Esophagus muscularis mucosa (tissue), 4 donors: ENCODE measurements around the gene CYTH1. TPM values are rescaled to one million over a fixed set of nuclear protein-coding genes. Genes with fewer than 3 reads are reported as not detected.

Experiments
- DNase-seq: peaks from one replicate; pipeline ENCODE4 v3.0.0-alpha.2; 2017; ENCODE audit errors: extremely low spot score
- H3K27ac ChIP-seq, 4 donors: fragments of 200-600 bp; sonication (generic); replicated peaks in 1 of 4; 1 replicate in 3 of 4; 2 replicates in 1 of 4; pipeline ENCODE4 v1.5.1; 2016 to 2019; ENCODE audit warnings: mild to moderate bottlenecking in 1 of 4
- H3K27me3 ChIP-seq, 4 donors: fragments of 200-600 bp; sonication (generic); one replicate each; pipeline versions ENCODE4 v1.5.1 to v1.6.0; 2016 to 2019
- H3K36me3 ChIP-seq, 4 donors: fragments of 200-600 bp; sonication (generic); one replicate each; pipeline ENCODE4 v1.5.1; 2016 to 2019
- H3K4me1 ChIP-seq, 4 donors: fragments of 200-600 bp; sonication (generic); one replicate each; pipeline ENCODE4 v1.5.1; 2016 to 2019
- H3K4me3 ChIP-seq, 4 donors: fragments of 200-600 bp; sonication (generic); 1 replicate in 2 of 4; 2 replicates in 2 of 4; pipeline ENCODE4 v1.5.1; 2016 to 2019; ENCODE audit warnings: mild to moderate bottlenecking in 4 of 4, moderate library complexity in 1 of 4
- H3K9me3 ChIP-seq, 4 donors: fragments of 200-600 bp; sonication (generic); 1 replicate in 3 of 4; 2 replicates in 1 of 4; pipeline ENCODE4 v1.5.1; 2016 to 2019
- EP300 ChIP-seq: sonication (generic); formaldehyde crosslinking; IDR thresholded peaks from one replicate; pipeline ENCODE4 v1.6.1; 2017; ENCODE audit warnings: antibody characterized with exemption
- POLR2A ChIP-seq: fragments of 450-650 bp; IDR thresholded peaks from one replicate; pipeline ENCODE4 v1.6.1; 2017; ENCODE audit warnings: antibody characterized with exemption, moderate library complexity, mild to moderate bottlenecking, low read depth
- POLR2AphosphoS5 ChIP-seq, 2 donors: sonication (generic); formaldehyde crosslinking; IDR thresholded peaks; one replicate each; pipeline ENCODE4 v1.6.1; 2017; ENCODE audit warnings: antibody characterized with exemption in 2 of 2
- WGBS: methylation state at CpG from one replicate; pipeline ENCODE4 v1.1.5; 2018; 5-methylcytosine and 5-hydroxymethylcytosine counted together
- intact Hi-C: fragments of 100-400 bp; cut with DNase I; formaldehyde crosslinking; loops from one replicate; pipeline ENCODE4 v1.15.1; 2023
- total RNA-seq, 4 donors: library from RNA; depleted of rRNA; stranded (reverse); fragments of >200 nt; gene quantifications; one replicate each; pipeline versions ENCODE4 v1.1.0 to v1.2.1, GENCODE V29; 2016
- TF ChIP-seq, protein P1 (sequence below), 3 experiments: fragments of 200-600 bp in 2 of 3; fragments of 450-650 bp in 1 of 3; sonication (generic) in 2 of 3; IDR thresholded peaks; one replicate each; pipeline ENCODE4 v1.5.1; 2017 to 2019; ENCODE audit warnings: antibody characterized with exemption in 3 of 3, mild to moderate bottlenecking in 2 of 3, moderate library complexity in 1 of 3

Gene CYTH1
- total RNA-seq, 4 donors from 2014 or later, result 25.7 to 39.4 (median 35.7) TPM

DNA sequence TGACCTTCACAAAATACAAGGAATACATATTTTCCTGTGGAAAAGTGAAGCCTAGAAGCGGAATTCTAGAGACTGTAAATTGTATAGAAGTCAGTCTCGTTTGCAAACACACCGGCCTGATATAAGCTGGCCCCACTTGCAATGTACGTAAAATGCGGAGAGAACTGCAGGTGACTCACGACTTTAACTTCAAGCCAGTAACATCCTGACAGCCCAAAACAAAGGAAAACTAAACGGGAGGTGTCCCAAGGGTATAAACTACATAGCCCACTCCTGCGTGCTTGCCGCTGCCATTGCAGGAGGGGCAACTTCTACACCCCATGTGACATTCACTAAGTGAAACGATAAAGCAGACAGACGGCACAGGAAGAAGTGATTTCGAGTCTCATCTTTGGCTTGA lies 101.6 kb downstream of the CYTH1 start:
- peaks cover 25 to 80% (median 60%) of the 10 kb centered on the region in 4 donors for H3K36me3 ChIP-seq
- no peak overlapping the region for H3K4me3 ChIP-seq
- intact Hi-C loops, result no loop called here

GRCh38 chr17:78679495-78680395 lies 102.3 kb downstream of the CYTH1 start:
- no peak for DNase-seq
- H3K4me1 ChIP-seq, result peaks cover 0 to 20% (median 18%) of the 10 kb centered on the region in 4 donors
- TF ChIP-seq POLR2A, result no peak
- TF ChIP-seq, protein P1, sequence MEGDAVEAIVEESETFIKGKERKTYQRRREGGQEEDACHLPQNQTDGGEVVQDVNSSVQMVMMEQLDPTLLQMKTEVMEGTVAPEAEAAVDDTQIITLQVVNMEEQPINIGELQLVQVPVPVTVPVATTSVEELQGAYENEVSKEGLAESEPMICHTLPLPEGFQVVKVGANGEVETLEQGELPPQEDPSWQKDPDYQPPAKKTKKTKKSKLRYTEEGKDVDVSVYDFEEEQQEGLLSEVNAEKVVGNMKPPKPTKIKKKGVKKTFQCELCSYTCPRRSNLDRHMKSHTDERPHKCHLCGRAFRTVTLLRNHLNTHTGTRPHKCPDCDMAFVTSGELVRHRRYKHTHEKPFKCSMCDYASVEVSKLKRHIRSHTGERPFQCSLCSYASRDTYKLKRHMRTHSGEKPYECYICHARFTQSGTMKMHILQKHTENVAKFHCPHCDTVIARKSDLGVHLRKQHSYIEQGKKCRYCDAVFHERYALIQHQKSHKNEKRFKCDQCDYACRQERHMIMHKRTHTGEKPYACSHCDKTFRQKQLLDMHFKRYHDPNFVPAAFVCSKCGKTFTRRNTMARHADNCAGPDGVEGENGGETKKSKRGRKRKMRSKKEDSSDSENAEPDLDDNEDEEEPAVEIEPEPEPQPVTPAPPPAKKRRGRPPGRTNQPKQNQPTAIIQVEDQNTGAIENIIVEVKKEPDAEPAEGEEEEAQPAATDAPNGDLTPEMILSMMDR (IDR thresholded peaks at IDR 0.05), result no peak
- no peak for TF ChIP-seq POLR2AphosphoS5 (IDR thresholded peaks at IDR 0.05)
- no peak for TF ChIP-seq EP300
- no peaks in the 10 kb centered on the region for H3K27me3 ChIP-seq
- intact Hi-C loops, result no loop called here
- WGBS, result 84% methylated on average over 24 of the region's 24 CpGs
- H3K36me3 ChIP-seq, result peaks cover 32 to 87% (median 67%) of the 10 kb centered on the region in 4 donors
- H3K4me3 ChIP-seq, result no peak overlapping the region
- no peak overlapping the region for H3K27ac ChIP-seq
- no peaks in the 10 kb centered on the region for H3K9me3 ChIP-seq

More for the DNA sequence above, 101.6 kb downstream of the CYTH1 start:
- H3K27me3 ChIP-seq, result no peaks in the 10 kb centered on the region
- no peak overlapping the region for H3K27ac ChIP-seq
- H3K9me3 ChIP-seq, result no peaks in the 10 kb centered on the region
- no peak for DNase-seq
- TF ChIP-seq POLR2AphosphoS5 (IDR thresholded peaks at IDR 0.05) (no peak), EP300 (no peak), POLR2A (no peak)
- TF ChIP-seq, protein P1 (IDR thresholded peaks at IDR 0.05), result no peak
- H3K4me1 ChIP-seq, result peaks cover 0 to 20% (median 18%) of the 10 kb centered on the region in 4 donors
- WGBS, result 75% methylated on average over 12 of the region's 12 CpGs

GRCh38 chr17:78678711-78679110 lies 103.4 kb downstream of the CYTH1 start:
- peaks cover 33 to 93% (median 69%) of the 10 kb centered on the region in 4 donors for H3K36me3 ChIP-seq
- 93% methylated on average over 6 of the region's 6 CpGs for WGBS
- intact Hi-C loops, result no loop called here
- peaks cover 0 to 20% (median 18%) of the 10 kb centered on the region in 4 donors for H3K4me1 ChIP-seq
- no peak overlapping the region for H3K4me3 ChIP-seq
- no peaks in the 10 kb centered on the region for H3K27me3 ChIP-seq
- H3K9me3 ChIP-seq, result no peaks in the 10 kb centered on the region
- TF ChIP-seq POLR2A (no peak), EP300 (no peak), POLR2AphosphoS5 (IDR thresholded peaks at IDR 0.05) (no peak)
- TF ChIP-seq, protein P1 (IDR thresholded peaks at IDR 0.05), result no peak
- H3K27ac ChIP-seq, result no peak overlapping the region
- no peak for DNase-seq

- no peaks in the 10 kb centered on the region for H3K9me3 ChIP-seq
- H3K27me3 ChIP-seq, result no peaks in the 10 kb centered on the region
- no peak for TF ChIP-seq POLR2AphosphoS5 (IDR thresholded peaks at IDR 0.05)
- TF ChIP-seq, protein P1 (IDR thresholded peaks at IDR 0.05), result no peak
- no peak for TF ChIP-seq EP300
- no peak for TF ChIP-seq POLR2A
- H3K36me3 ChIP-seq, result peaks cover 33 to 93% (median 71%) of the 10 kb centered on the region in 4 donors
- H3K4me1 ChIP-seq, result peaks cover 0 to 20% (median 18%) of the 10 kb centered on the region in 4 donors
- H3K4me3 ChIP-seq, result no peak overlapping the region
- no peak overlapping the region for H3K27ac ChIP-seq
- intact Hi-C loops, result no loop called here
- no peak for DNase-seq
- WGBS, result 90% methylated on average over 11 of the region's 11 CpGs
These were observed 103.9 kb downstream of the CYTH1 start for GRCh38 chr17:78678222-78678557.
